DND-41 (cell line): ENCODE results near the gene MECP2.

ENCODE experiments used
- ATAC-seq: fragments of 200-7000 bp; cut with Tn5 transposase; 3 replicates; pipeline ENCODE4 v1.9.1; 2021; ENCODE audit warnings: low read depth; ENCODE audit not compliant: insufficient read depth
- DNase-seq: peaks from one replicate; pipeline ENCODE4 v3.0.0-alpha.2; 2020
- H2AFZ ChIP-seq: 2 replicates; pipeline ENCODE4 v1.6.0; 2012; ENCODE audit warnings: low read depth, low read length
- H3K27ac ChIP-seq: 2 replicates; pipeline ENCODE4 v1.5.1; 2012; ENCODE audit warnings: low read length, inconsistent platforms
- H3K27me3 ChIP-seq: fragments of 200-600 bp; sonication (generic); 2 replicates; pipeline ENCODE4 v1.6.0; 2012; ENCODE audit warnings: low read length, mild to moderate bottlenecking, inconsistent platforms; ENCODE audit not compliant: insufficient read depth, poor library complexity
- H3K36me3 ChIP-seq: 2 replicates; pipeline ENCODE4 v1.5.1; 2012; ENCODE audit warnings: low read length, inconsistent platforms; ENCODE audit not compliant: insufficient read depth
- H3K4me1 ChIP-seq: 2 replicates; pipeline ENCODE4 v1.5.1; 2012; ENCODE audit warnings: mild to moderate bottlenecking, low read length; ENCODE audit not compliant: insufficient read depth
- H3K4me2 ChIP-seq: 2 replicates; pipeline ENCODE4 v1.6.0; 2012; ENCODE audit warnings: mild to moderate bottlenecking, moderate library complexity, low read length, inconsistent platforms; ENCODE audit not compliant: insufficient read depth
- H3K4me3 ChIP-seq, 2 experiments: fragments of 200-600 bp in 1 of 2; shearing (Covaris generic) in 1 of 2; 2 replicates each; pipeline ENCODE4 v1.5.1; 2012 to 2016; ENCODE audit warnings: inconsistent platforms in 2 of 2, low read length in 2 of 2, mild to moderate bottlenecking in 2 of 2, low read depth in 1 of 2, moderate library complexity in 1 of 2
- H3K79me2 ChIP-seq: 2 replicates; pipeline ENCODE4 v1.6.0; 2012; ENCODE audit warnings: low read length, inconsistent platforms; ENCODE audit not compliant: insufficient read depth
- H3K9ac ChIP-seq: 2 replicates; pipeline ENCODE4 v1.6.0; 2012; ENCODE audit warnings: low read depth, mild to moderate bottlenecking, inconsistent platforms, low read length, moderate library complexity
- H3K9me3 ChIP-seq: 2 replicates; pipeline ENCODE4 v1.5.1; 2012; ENCODE audit warnings: low read length, moderate library complexity, mild to moderate bottlenecking, inconsistent platforms; ENCODE audit not compliant: insufficient read depth, severe bottlenecking
- H4K20me1 ChIP-seq: 2 replicates; pipeline ENCODE4 v1.6.0; 2012; ENCODE audit warnings: low read length; ENCODE audit not compliant: insufficient read depth
- CTCF ChIP-seq: IDR thresholded peaks from 2 replicates; pipeline ENCODE4 v1.5.1; 2012; ENCODE audit warnings: borderline replicate concordance, low read length, moderate library complexity, mild to moderate bottlenecking; ENCODE audit not compliant: poor library complexity, severe bottlenecking; ENCODE audit errors: extremely low read depth
- EZH2 ChIP-seq: IDR thresholded peaks from 3 replicates; pipeline ENCODE4 v1.6.1; 2012; ENCODE audit warnings: borderline replicate concordance, low read depth, mild to moderate bottlenecking, moderate library complexity, low read length, inconsistent platforms; ENCODE audit not compliant: severe bottlenecking

MECP2 gene

GRCh38 chrX:154126101-154126500 is 28.6 kb upstream of the MECP2 start:
- Histone ChIP-seq H3K4me3 (no peak overlapping the region), H3K27me3 (no peaks in the 10 kb centered on the region), H4K20me1 (no peaks in the 10 kb centered on the region), H2AFZ (no peak overlapping the region), H3K9me3 (no peaks in the 10 kb centered on the region), H3K4me1 (no peaks in the 10 kb centered on the region), H3K27ac (no peak overlapping the region), H3K36me3 (no peaks in the 10 kb centered on the region), H3K4me2 (no peak overlapping the region), H3K79me2 (no peaks in the 10 kb centered on the region), H3K9ac (no peak overlapping the region)
- ATAC-seq (no peak), DNase-seq (no peak)
- TF ChIP-seq CTCF (no peak), EZH2 (no peak)

- Histone ChIP-seq H3K27me3 (no peaks in the 10 kb centered on the region), H2AFZ (no peak overlapping the region), H3K4me2 (no peak overlapping the region), H4K20me1 (no peaks in the 10 kb centered on the region), H3K4me1 (no peaks in the 10 kb centered on the region), H3K4me3 (no peak overlapping the region), H3K9me3 (no peaks in the 10 kb centered on the region), H3K9ac (no peak overlapping the region), H3K79me2 (no peaks in the 10 kb centered on the region), H3K27ac (no peak overlapping the region), H3K36me3 (no peaks in the 10 kb centered on the region)
- TF ChIP-seq EZH2 (no peak), CTCF (no peak)
- DNase-seq, result no peak
- ATAC-seq, result no peak
Measured at GRCh38 chrX:154125391-154126040, 28.0 kb upstream of the MECP2 start.

- H3K27ac ChIP-seq, result no peak overlapping the region
- no peaks in the 10 kb centered on the region for H3K4me1 ChIP-seq
- no peaks in the 10 kb centered on the region for H4K20me1 ChIP-seq
- DNase-seq (no peak), ATAC-seq (peak; percentile 44; the same call in 2 of the 3 replicates)
- no peaks in the 10 kb centered on the region for H3K27me3 ChIP-seq
- H3K36me3 ChIP-seq, result no peaks in the 10 kb centered on the region
- no peaks in the 10 kb centered on the region for H3K9me3 ChIP-seq
- TF ChIP-seq EZH2 (no peak), CTCF (no peak)
- no peak overlapping the region for H2AFZ ChIP-seq
- H3K4me3 ChIP-seq, result no peak overlapping the region
- no peaks in the 10 kb centered on the region for H3K79me2 ChIP-seq
- no peak overlapping the region for H3K4me2 ChIP-seq
- no peak overlapping the region for H3K9ac ChIP-seq
Measured at GRCh38 chrX:154123241-154124219, 26.0 kb upstream of the MECP2 start.
